DMS53 (cell line): ENCODE data around the gene KRT2.

Source experiments
- DNase-seq: peaks from one replicate; lab custom pipeline; 2025; lab: John Stamatoyannopoulos, UW

KRT2 gene

DNA sequence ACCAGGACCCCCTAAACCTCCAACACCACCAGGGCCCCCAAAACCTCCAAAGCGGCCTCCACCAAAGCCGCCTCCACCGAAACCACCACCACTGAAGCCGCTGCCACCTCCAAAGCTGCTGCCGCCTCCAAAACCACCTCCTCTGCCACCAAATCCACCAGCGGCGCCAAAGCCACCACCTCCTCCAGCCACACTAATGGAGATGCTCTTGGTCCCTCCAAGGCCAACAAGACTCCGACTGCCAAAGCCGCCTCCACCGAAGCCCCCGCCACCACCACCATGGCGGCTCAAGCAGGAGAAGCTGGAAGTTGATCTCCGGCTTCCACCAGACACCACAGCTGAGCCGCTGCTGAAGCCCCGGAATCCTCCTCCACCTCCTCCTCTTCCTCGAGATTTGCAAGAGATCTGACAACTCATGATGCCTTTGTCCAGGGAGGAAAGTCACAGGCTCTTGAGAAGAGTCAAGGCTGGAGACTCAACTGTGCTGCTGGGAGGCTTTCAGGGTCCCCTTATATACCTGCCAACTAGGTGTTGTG is at the start of gene KRT2:
Gene KRT2, minus strand, starts transcription at position 486 of the 536 bp plus-strand sequence. Its CDS starts 69 bp downstream, at position 417.
- no peak for DNase-seq

DNA sequence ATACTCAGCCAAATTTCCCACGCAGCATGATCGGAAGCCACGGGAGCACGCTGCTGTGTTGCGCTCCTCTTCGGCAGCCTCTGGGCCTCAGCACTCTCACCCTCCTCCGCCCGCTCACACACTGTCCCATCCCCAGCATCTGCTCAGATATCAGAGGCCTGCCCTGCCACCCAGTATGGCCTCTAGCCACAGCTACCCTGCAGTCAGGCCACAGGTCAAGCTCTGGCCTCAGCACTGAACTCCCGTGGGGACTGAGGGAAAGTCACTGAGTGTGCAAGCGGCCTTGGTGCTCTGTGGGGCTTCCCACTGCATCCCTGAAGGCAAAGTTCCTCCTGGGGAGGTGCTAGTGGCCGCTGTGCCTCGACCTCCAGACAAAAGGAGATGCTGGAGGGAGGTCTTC is 49.3 kb upstream of the KRT2 start:
- no peak for DNase-seq

DNA sequence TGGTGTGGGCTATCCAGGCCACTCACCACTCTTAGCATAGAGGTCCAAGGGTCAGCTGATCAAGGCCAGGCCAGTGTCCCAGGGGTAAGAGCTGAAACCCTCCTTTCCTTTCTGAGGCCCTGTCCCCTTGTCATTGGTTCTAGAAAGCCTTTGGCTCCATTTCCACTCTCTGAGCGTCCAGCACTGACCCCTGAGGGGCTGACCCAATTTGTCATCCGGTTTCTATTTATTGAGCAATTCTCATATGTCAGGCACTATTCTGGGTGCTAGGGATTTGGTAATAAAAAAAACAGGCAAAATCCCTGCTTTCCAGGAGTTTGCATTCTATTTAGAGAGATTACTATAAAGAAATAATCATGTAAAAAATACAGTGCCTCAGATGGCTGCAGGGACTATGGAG is 47.9 kb upstream of the KRT2 start:
- no peak for DNase-seq

DNA sequence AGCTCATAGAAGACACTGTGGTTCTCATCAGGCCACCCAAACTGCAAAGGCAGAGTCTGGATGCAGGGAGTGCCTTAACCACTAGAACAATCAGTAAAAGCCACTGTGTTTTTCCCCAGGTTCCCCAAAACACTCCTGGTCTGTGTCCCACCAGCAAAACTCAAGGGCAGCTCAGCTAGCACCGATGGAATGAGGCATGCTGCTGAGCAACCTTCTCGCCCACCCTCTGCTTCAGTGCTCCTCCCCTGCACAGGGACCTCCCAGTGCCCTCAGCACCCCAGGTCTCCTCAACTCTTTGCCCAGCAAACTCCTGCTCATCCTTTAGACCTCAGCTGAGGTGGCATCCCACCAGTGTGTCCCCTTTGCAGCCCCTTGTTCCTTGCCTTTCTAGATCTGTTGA is 47.4 kb upstream of the KRT2 start:
- no peak for DNase-seq

DNA sequence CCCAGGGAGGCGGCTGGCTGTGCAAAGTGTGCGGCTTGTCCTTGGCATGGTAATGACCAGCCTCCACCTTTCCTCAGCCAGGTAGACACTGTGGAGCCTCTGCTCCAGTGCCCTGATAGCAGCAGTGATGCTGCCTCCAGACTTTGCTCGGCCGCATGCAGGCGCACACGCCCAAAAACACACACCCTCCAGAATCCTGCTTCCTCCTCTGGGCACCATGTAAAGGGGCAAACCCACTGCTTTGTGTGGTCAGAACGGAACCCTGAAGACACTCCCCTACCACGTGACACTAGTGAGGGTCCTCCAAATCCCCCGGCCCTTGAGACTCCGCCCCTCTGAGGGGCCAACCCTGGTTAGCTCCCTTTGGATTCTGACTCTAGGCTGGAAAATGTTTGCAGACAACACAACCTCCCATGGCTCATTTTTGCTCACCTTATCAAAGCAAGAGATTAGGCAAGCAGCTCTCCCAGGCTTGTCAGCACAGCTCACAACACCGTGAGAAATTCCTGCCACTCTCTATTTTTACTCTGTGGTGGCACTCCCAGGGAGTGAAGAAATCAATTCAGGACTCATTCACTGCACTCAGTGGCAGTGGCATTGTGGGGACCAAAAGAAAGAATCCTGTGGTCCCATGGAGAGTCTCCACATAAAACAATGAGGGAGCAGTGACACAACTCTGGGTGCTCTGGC is 46.8 kb upstream of the KRT2 start:
- no peak for DNase-seq

DNA sequence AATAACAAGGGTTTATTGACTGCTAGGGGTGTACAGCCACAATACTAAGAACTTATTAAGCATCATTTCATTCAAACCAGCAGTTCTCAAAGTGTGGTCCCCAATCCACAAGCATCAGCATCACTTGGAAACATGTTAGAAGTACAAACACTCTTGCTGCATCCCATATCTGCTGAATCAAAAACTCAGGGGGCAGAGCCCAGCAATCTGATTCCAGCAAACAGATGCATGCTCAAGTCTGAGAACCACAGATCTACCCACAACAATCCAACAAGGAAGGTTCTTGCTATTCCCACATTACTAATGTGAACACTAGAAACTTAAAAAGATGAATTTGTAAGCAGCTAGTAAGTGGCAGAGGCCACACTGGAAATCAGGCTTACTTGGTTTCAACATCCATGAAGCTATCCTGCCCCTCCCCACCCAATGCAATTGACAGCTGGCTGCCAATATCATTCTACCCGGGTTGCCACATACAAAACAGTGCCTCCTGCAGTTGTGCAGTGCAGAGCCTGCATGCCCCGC is 45.1 kb upstream of the KRT2 start:
- DNase-seq, result no peak

DNA sequence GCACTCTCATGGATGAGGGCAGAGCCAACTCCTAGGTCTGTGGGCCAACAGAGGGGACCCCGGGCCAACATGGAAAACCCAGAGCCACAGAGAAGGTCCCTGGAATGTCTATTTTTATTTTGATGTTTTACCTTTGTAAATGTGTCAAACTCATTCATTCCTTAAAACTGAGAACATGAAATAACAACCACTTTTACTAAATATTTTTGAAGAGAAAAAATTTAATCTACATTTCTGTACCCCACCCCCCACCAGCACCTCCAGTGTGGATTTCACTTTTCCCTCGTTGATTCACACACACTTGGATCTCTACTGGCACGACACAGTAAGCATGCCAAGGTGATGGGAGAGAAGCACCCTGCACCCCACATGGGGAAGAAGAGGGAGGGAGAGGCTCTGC is 44.6 kb upstream of the KRT2 start:
- no peak for DNase-seq

DNA sequence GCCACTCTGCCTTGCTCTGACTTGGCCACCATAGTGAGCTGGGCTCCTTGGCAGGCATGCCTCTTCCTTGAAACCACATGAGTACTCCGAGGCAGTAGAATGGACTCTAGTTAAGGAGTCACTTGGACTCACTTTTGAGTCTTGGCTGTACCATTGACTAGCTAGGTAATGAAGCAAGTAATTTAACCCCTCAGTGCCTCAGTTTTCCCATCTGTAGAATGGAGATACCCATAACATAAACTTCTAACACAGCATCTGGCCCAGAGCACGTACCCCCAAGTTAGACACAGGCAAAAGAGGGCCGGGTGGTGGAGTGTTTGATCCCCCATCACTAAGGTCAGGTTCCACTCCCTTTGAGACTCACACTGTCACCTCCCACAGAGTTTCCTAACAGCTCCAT is 43.0 kb upstream of the KRT2 start:
- DNase-seq, result no peak

DNA sequence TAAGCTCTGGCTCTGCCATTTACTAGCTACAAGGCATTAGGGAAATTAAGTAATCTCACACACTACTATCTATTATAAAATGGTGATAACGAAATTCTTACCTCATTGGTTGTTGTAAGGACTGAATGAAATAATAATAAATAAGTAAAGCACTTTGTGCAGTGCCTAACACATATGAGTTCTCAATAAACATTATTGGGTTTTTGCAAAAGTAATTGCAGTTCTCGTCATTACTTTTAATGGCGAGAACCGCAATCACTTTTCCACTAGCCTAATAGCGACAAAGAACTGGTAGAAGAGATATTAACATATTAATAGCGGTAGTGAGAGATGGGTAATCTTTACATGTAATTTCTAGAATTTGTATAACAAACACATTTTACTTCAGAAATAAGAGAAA is 42.1 kb upstream of the KRT2 start:
- no peak for DNase-seq

DNA sequence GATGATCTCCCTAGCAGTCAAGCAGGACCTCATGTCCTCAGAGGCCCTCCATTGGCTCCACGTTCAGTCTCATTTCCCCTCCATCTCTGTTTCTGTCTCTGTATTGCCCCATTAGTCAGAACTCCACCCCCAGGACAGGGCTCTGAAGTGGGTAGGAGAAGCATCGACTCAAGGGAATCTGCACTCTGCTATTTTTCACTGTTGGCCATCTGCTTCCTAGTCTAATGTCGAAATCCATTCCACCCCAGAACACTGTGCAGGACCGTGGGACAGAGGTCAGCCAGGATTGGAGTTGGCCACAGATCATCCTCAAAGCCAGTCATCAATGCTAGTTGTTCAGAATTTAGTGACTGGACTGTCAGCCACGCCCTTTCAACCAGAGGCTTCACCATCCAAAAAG is 41.2 kb upstream of the KRT2 start:
- DNase-seq, result no peak

DNA sequence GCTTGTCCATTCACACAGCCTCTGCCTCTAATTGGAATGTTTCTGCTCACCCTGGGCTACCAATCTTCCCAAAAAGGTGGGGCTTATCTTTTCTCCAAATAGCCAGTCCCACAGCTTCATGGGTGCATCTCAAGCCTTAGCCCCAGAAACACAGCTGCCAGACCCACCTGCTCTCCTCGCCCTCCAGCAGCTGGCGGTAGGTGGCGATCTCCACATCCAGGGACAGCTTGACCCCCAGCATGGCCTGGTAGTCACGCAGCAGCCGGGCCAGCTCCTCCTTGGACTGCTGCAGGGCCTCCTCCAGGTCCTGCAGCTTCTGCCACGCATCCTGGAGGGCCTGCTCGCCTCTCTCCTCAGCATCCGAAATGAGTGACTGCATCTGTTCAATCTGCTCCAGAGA is 40.2 kb upstream of the KRT2 start:
- peak; percentile 28 for DNase-seq

DNA sequence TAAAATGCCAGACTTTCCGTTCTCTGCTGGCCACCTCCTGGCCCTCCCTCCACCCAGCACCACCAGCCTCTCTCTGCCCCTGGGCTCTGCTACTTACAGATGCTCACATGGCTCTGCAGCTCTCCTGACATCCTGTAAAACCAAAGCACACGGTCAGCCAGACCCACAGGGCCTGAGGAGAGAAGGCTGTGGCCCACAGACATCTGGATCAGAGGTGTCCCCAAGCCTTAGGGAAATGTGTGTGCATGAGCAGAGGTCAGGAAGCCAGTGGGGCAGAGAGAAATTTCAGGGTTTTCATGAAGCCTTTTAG is 39.8 kb upstream of the KRT2 start:
- no peak for DNase-seq

DNA sequence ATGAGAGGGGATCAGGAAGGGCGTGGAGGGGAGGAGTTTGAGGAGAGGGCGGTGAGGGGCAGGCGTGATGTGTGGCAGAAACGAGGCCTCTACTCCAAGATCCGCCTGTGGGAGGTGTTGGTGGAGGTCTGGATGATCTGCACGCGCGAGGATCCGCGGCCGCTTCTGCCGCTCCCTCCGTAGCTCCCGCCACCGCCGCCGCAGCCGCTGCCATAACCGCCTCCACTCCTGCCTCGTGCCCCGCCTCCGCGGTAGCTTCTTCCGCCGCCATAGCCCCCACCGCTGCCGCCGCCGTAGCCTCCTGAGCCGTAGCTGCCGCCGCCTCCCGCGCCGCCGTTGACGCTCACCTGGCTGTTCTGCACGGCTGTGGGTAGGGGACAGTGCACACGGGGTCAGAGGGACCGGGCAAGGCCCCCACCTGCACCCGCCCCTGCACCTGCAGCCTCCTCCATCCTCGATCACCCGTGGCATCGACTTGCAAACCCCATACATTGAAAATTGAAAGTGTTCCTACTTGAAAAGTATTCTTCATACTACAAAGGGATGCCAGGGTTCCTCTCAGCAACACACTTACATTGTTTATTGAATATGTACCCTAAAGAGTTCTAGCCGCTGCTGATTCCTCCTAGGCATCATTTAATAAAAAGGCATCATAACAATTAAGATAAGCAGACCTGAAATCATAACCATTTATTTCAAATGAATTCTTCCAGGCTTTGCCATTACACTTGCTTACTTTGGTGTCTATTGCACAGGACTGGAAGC is 39.2 kb upstream of the KRT2 start:
- DNase-seq, result peak; percentile 32

DNA sequence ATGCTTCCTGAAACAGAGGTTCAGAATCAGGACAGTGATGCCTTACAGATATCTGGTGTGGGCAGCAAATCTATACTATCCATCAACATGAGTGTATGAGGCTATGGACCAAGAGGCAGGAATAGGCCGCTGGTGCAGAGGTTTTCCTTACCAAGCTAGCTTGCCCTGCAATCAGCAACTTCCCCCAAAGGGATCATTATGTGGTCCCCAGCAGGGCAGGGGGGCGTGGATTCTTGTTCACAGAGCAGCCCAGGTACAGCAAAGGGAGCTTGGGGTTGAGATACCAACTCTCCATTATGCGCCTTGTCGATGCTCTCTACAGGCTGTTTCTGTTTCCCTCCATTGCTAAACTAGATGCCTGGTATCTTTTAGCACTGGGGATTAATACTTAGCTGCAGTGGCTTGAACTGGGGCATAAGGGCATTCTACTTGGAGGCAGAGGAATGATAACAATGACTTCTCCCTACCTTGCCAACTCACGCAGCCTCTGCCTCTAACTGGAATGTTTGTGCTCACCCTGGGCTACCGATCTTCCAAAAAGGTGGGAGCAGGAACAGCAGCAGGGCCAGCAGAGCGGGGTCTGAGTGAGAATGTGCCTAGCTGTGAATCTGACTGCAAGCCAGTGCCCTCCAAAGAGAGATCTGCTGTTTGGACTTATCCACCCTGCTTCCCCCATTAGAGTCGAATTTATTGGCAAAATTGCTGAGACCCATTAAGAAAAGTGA is 38.5 kb upstream of the KRT2 start:
- DNase-seq, result no peak

DNA sequence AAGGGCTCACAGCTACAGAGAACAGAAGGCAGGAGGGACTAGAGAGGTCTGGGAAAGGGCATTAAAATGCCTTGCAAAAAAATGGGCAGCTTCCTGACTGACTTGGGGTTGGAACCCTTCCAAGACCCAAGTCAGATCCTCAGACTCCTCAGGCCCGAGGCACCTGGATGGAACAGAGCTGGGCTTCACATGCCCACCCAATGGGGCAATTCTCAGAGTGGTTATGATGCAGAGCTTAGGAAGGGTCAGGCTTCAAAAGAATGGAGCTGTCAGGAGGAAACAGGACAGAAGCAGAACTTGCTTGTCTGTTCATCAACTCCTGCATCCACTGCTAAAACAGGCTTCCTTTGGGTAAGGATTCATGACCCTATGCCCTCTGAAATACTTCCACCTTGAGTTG is 37.9 kb upstream of the KRT2 start:
- DNase-seq, result no peak

DNA sequence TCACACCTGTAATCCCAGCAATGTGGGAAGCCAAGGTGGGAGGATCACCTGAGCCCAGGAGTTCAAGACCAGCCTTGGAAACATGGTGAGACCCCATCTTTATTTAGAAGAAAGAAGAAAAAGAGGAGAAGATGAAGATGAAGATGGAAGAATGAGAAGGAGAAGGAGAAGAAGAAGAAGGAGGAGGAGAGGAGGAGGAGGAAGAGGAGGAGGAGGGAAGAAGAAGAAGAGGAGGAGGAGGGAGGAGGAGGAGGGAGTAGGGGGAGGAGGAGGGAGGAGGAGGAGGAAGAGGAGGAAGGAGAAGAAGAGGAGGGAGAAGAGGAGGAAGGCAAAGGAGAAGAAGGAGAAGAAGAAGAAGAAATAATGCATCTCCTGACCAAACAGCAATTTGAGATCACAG is 37.2 kb upstream of the KRT2 start:
- DNase-seq, result no peak

DNA sequence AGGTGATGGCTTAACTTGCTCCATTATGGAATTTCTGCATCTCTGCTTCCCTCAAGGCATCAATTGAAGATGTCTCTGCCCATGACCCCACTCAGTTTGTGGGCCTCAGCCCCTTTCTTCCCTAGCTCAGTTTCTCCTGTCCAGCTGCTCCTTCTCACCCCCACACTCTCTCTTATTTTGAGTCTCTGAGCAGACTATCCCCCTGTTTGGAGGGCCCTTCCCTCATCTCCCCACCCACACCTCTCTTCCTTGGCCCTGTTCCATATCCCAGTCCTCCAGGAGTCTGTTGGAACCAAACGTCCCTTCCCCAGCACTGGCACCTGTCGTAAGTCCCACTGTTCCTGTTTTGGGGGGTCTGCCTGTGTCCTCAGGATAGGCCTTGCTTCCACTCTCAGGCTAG is 36.5 kb upstream of the KRT2 start:
- DNase-seq, result no peak

DNA sequence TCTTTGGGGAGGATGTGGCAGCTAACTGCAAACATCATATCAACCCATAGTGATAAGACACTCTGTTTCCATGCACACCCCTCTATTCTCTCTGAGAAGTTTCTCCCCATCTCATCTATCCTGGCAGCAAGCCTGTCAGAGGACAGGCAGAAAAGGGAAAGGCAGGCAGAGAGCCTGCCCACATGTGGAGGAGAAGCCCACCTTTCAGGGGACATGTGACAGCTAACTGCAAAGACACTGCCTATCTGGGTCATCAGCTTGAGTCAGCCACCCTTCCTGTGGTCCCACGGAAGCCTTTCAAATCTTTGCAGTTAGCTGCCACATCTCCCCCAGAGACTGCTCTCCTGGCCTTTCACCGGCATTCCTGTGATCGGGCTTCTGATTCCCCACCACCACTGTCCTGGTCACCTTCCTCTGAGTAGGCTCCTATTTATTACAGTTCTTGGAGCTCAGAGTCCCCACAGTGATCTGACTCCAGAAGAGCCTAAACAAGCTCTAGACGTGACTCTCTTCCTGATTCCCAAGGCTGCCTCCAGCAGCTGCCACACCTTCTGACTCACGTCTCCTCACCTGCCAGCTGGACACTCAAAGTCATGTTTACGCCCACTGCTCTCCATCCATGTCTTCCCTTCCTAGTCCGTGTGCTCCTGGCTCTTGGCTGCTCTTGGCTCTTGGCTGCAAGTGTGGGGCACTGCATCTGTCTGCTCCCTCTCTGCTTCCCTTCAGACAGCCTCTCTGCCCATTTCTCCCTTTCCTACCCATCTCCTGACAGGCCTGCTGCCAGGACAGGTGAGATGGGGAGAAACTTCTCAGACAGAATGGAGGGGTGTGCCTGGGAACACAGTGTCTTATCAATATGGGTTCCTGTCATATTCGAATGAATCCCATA is 35.7 kb upstream of the KRT2 start:
- peak; percentile 28 for DNase-seq

DNA sequence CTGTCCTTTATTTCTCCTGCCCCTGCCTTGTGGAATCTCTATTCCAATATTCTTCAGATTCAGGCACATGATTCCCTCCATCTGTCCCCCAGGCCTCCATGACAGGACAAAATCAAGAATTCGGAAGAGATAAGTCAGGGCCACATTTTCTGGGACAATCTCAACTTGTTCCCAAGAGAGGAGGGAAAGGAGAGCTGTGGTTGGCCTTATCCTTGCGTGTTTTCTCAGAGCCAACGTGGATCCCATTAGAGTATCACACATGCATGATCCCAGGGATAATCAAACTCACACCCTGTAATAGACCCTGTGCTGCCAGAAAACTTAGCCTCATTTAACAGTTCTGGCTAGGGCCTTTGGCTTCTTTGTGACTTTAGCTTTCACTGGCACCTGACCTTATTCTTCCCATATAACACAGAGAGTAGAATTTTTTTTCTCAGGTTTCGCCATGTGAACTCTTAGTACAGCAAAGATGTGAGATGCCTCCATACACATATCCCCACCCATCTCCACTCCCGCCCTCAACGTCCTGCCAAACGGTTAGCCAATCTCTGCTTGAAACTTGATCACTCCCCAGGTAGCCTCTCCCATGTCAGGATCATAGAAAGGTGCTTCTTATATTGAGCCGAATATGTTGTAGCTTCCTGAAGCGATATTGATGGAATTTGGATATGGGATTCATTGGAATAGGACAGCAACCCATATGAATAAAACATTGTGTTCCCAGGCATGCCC is 34.9 kb upstream of the KRT2 start:
- DNase-seq, result no peak

DNA sequence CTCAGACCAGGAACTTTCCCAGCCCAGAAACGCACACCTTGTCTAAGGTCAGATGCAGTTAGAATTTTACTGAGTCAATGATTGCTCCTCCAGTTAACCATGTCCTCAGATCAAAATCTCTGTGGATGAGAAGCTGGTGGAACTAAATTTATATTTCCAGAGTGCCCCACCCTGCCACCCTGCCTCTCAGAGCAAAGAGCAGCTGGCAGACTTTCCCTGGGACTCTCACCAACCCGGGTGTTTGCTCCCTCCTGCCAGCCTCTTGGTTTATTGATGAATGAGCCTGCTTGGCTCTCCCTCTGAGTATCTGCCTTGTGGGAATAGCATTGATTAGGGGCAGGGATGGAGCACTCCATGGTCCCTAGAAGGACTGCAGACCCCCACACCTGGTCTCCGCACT is 34.1 kb upstream of the KRT2 start:
- DNase-seq, result no peak

DNA sequence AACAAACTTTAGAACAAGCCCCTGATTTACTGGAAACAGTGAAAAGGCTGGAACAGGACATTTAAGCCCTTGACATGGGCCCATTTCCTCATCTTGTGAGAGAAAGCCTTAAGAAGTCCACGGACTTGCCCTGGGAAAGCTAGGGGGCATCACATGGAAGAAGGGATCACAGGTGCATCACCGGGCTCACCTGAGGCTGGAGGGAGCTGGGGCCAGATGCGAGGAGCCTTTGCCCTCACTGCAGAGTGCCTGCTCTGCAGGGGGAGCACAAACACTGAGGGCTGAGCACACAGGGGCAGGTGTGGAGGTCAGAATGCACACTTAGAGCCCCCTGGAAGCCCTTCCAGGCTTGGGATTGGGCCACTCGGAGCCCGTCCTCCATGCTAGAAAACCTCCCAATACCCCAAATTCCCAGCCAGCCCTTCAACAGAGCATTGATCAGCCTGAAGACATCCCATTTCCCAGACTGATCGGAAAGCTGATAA is 33.4 kb upstream of the KRT2 start:
- no peak for DNase-seq
